HEK293 (cell line): ENCODE data around the gene CA12.

ENCODE experiments used
- CTCF ChIA-PET: fragments of 350-600 bp; formaldehyde crosslinking; extraction: SDS; loops from one replicate; lab custom pipeline; 2021; ENCODE audit warnings: antibody characterized with exemption; lab: Yijun Ruan, JAX
- POLR2A ChIA-PET: fragments of 300-600 bp; formaldehyde crosslinking; extraction: SDS; loops from one replicate; lab custom pipeline; 2020; ENCODE audit warnings: antibody characterized with exemption, inconsistent platforms; lab: Yijun Ruan, JAX
- H3K27ac ChIP-seq: fragments of 200-500 bp; sonication (Bioruptor generic); 2 replicates; pipeline ENCODE4 v1.5.1; 2014; ENCODE audit warnings: low read depth, low read length, control low read depth, inconsistent platforms; ENCODE audit errors: extremely low read depth
- H3K36me3 ChIP-seq, 2 experiments: fragments of 200-500 bp in 1 of 2; sonication (Bioruptor generic) in 1 of 2; 1 replicate in 1 of 2; 2 replicates in 1 of 2; pipeline ENCODE4 v1.5.1; 2014 to 2017; ENCODE audit warnings: inconsistent platforms in 2 of 2, low read length in 2 of 2; ENCODE audit not compliant: control insufficient read depth in 2 of 2, insufficient read depth in 1 of 2
- H3K4me1 ChIP-seq: fragments of 200-500 bp; sonication (Bioruptor generic); 2 replicates; pipeline ENCODE4 v1.5.1; 2014; ENCODE audit warnings: mild to moderate bottlenecking, low read length, inconsistent platforms; ENCODE audit not compliant: control insufficient read depth, insufficient read depth
- H3K4me3 ChIP-seq: 2 replicates; pipeline ENCODE4 v1.5.1; 2011; ENCODE audit warnings: low read depth, mild to moderate bottlenecking, control low read depth, low read length, moderate library complexity
- H3K9me3 ChIP-seq: fragments of 200-500 bp; sonication (Bioruptor generic); 2 replicates; pipeline ENCODE4 v1.5.1; 2014; ENCODE audit warnings: low read depth, low read length, inconsistent platforms; ENCODE audit not compliant: control insufficient read depth, insufficient read depth
- BCL6B ChIP-seq: fragments of 450-650 bp; formaldehyde crosslinking; IDR thresholded peaks from 2 replicates; pipeline ENCODE4 v1.5.1; 2017; ENCODE audit warnings: missing biosample characterization, missing genetic modification characterization
- CTCF ChIP-seq: fragments of 450-650 bp; formaldehyde crosslinking; IDR thresholded peaks from 2 replicates; pipeline ENCODE4 v1.5.1; 2016; ENCODE audit warnings: missing biosample characterization, missing genetic modification characterization
- INSM2 ChIP-seq: fragments of 450-650 bp; formaldehyde crosslinking; IDR thresholded peaks from 2 replicates; pipeline ENCODE4 v1.5.1; 2016; ENCODE audit warnings: missing biosample characterization, missing genetic modification characterization
- SCRT1 ChIP-seq: fragments of 450-650 bp; formaldehyde crosslinking; IDR thresholded peaks from 2 replicates; pipeline ENCODE4 v1.5.1; 2016; ENCODE audit warnings: missing biosample characterization, missing genetic modification characterization, borderline replicate concordance
- WT1 ChIP-seq: fragments of 450-650 bp; formaldehyde crosslinking; IDR thresholded peaks from 2 replicates; pipeline ENCODE4 v1.5.1; 2016; ENCODE audit warnings: missing biosample characterization, missing genetic modification characterization
- ZBTB17 ChIP-seq: fragments of 450-650 bp; formaldehyde crosslinking; IDR thresholded peaks from 2 replicates; pipeline ENCODE4 v1.5.1; 2016; ENCODE audit warnings: missing biosample characterization, missing genetic modification characterization
- ZBTB49 ChIP-seq: fragments of 450-650 bp; formaldehyde crosslinking; IDR thresholded peaks from 2 replicates; pipeline ENCODE4 v1.5.1; 2016; ENCODE audit warnings: missing biosample characterization, missing genetic modification characterization, low read depth
- ZNF169 ChIP-seq: fragments of 450-650 bp; formaldehyde crosslinking; IDR thresholded peaks from 2 replicates; pipeline ENCODE4 v1.5.1; 2016; ENCODE audit warnings: missing biosample characterization, missing genetic modification characterization
- ZNF248 ChIP-seq: fragments of 450-650 bp; formaldehyde crosslinking; IDR thresholded peaks from 2 replicates; pipeline ENCODE4 v1.5.1; 2017; ENCODE audit warnings: missing biosample characterization, missing genetic modification characterization
- ZNF423 ChIP-seq: fragments of 450-650 bp; formaldehyde crosslinking; IDR thresholded peaks from 2 replicates; pipeline ENCODE4 v1.5.1; 2016; ENCODE audit warnings: missing biosample characterization, missing genetic modification characterization
- ZNF426 ChIP-seq: fragments of 450-650 bp; formaldehyde crosslinking; IDR thresholded peaks from 2 replicates; pipeline ENCODE4 v1.5.1; 2017; ENCODE audit warnings: missing biosample characterization, missing genetic modification characterization, mild to moderate bottlenecking, inconsistent platforms, moderate library complexity
- ZNF621 ChIP-seq: fragments of 450-650 bp; formaldehyde crosslinking; IDR thresholded peaks from 2 replicates; pipeline ENCODE4 v1.5.1; 2017; ENCODE audit warnings: missing biosample characterization, missing genetic modification characterization
- ZNF639 ChIP-seq: fragments of 450-650 bp; formaldehyde crosslinking; IDR thresholded peaks from 2 replicates; pipeline ENCODE4 v1.5.1; 2016; ENCODE audit warnings: missing biosample characterization, missing genetic modification characterization
- ZNF677 ChIP-seq: fragments of 450-650 bp; IDR thresholded peaks from 2 replicates; pipeline ENCODE4 v1.5.0; 2018; ENCODE audit warnings: missing biosample characterization, mild to moderate bottlenecking, missing genetic modification characterization, moderate library complexity
- ZNF692 ChIP-seq: fragments of 450-650 bp; formaldehyde crosslinking; IDR thresholded peaks from 2 replicates; pipeline ENCODE4 v1.5.1; 2016; ENCODE audit warnings: missing biosample characterization, missing genetic modification characterization
- ZNF701 ChIP-seq: fragments of 450-650 bp; formaldehyde crosslinking; IDR thresholded peaks from 2 replicates; pipeline ENCODE4 v1.5.1; 2016; ENCODE audit warnings: missing biosample characterization, missing genetic modification characterization
- ZNF704 ChIP-seq: fragments of 450-650 bp; formaldehyde crosslinking; IDR thresholded peaks from 2 replicates; pipeline ENCODE4 v1.5.1; 2016; ENCODE audit warnings: missing biosample characterization, missing genetic modification characterization

Gene CA12

GRCh38 chr15:63367390-63367789 is 14.3 kb downstream of the CA12 start:
- H3K4me3 ChIP-seq: no peak overlapping the region
- CTCF ChIA-PET: interaction anchor here (0.6 to 0.8 kb wide), 2 partner anchors 22 to 26 kb away, joined by 3 read pairs; no protein-coding TSS in a partner anchor
- POLR2A ChIA-PET: no interaction called here
- no peak overlapping the region for H3K27ac ChIP-seq
- no peaks in the 10 kb centered on the region for H3K36me3 ChIP-seq
- TF ChIP-seq ZNF701 (no peak), ZNF692 (no peak), ZBTB49 (tag by site-specific recombination) (no peak), BCL6B (tag by site-specific recombination) (no peak), WT1 (tag by site-specific recombination) (no peak), ZNF704 (tag by site-specific recombination) (no peak), ZNF248 (tag by site-specific recombination) (no peak), ZNF426 (tag by site-specific recombination) (no peak), ZBTB17 (tag by site-specific recombination) (no peak), ZNF423 (tag by site-specific recombination) (no peak), ZNF677 (tag by site-specific recombination) (no peak), ZNF639 (no peak), SCRT1 (tag by site-specific recombination) (no peak), ZNF169 (tag by site-specific recombination) (no peak), INSM2 (tag by site-specific recombination) (no peak), ZNF621 (tag by site-specific recombination) (no peak), CTCF (tag by site-specific recombination) (no peak)
- TF ChIP-seq, all 188 proteins: peak for 0
- no peaks in the 10 kb centered on the region for H3K4me1 ChIP-seq
- no peaks in the 10 kb centered on the region for H3K9me3 ChIP-seq
